Measurements from ENCODE around the gene KSR2. TPM values are rescaled to one million over a fixed set of nuclear protein-coding genes. Genes with fewer than 3 reads are reported as not detected.

KSR2 gene
- total and polyA plus RNA-seq, 2 of the 4 experiments (the other 2 are of a cell fraction), result not detected

DNA sequence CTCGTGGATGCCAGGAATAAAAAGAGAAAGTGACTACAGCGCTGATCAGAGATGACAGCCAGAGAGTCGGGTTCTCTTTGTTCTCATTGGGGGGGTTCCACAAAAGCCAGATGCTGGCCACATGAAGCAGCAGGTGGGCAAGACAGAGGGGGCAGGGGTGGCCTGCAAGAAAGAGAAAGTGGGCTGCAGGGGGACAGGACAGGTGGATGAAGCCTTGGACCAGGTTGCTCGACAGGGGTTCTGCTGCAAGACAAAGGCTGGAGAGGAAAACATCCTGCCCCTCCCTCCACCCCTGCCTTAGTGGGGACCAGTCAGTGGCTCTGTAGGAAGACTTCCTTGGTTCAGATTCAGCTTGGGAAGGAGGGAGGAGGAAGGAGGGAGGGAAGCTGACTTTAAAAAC lies 126.2 kb downstream of the KSR2 start:
- CTCF ChIA-PET, result no interaction called here
- in situ Hi-C loops (cut with MboI; ENCODE audit: low sequenced_read_pairs) (loop anchor here (25.0 kb wide), 1 partner anchor 805 kb away; no protein-coding TSS in a partner anchor), dilution Hi-C loops (cut with HindIII; ENCODE audit: low sequenced_read_pairs, unreplicated experiment) (no loop called here)

More for the DNA sequence above, 126.2 kb downstream of the KSR2 start:
- Histone ChIP-seq H2BK15ac (ENCODE audit: low read depth, low read length) (no peak overlapping the region), H2AFZ (replicated peaks; ENCODE audit: low read length, poor library complexity) (no peak overlapping the region), H2AK9ac (replicated peaks; ENCODE audit: low read depth, low read length, poor library complexity) (no peak overlapping the region), H3K56ac (ENCODE audit: extremely low read depth, insufficient read depth, low read length) (no peak overlapping the region), H2AK5ac (ENCODE audit: low read depth, low read length) (no peak overlapping the region), H4K91ac (ENCODE audit: insufficient read depth, low read depth, low read length) (no peak overlapping the region), H3K18ac (ENCODE audit: low read depth, low read length) (no peak overlapping the region), H4K20me1 (ENCODE audit: insufficient read depth, low read length) (no peaks in the 10 kb centered on the region), H3K36me3 (ENCODE audit: control insufficient read depth, insufficient read depth, low read length) (no peaks in the 10 kb centered on the region), H3K4me2 (ENCODE audit: low read depth, low read length) (no peak overlapping the region), H3K4ac (ENCODE audit: low read depth, low read length) (no peak overlapping the region), H3K27me3 (ENCODE audit: control insufficient read depth, insufficient read depth, low read length) (no peaks in the 10 kb centered on the region), H4K8ac (ENCODE audit: low read depth in 2 of 2, low read length in 2 of 2) (no peak overlapping the region), H3K23ac (ENCODE audit: low read depth, low read length) (no peak overlapping the region), H3K27ac (ENCODE audit: insufficient read depth, low read length) (no peak overlapping the region), H4K5ac (ENCODE audit: low read depth, low read length) (no peak overlapping the region), H2BK20ac (ENCODE audit: low read depth, low read length) (no peak overlapping the region), H3K9ac (ENCODE audit: low read depth, low read length) (no peak overlapping the region), H3K79me1 (ENCODE audit: low read depth in 1 of 2, low read length in 2 of 2) (no peaks in the 10 kb centered on the region), H3K14ac (replicated peaks; ENCODE audit: low read depth, low read length) (no peak overlapping the region), H3K4me3 (ENCODE audit: insufficient read depth, low read depth, low read length) (no peak overlapping the region), H2BK5ac (ENCODE audit: low read depth, low read length, poor library complexity, severe bottlenecking) (no peak overlapping the region), H3K4me1 (ENCODE audit: control insufficient read depth, insufficient read depth, low read length) (no peaks in the 10 kb centered on the region), H2BK120ac (ENCODE audit: low read depth, low read length) (no peak overlapping the region), H3K9me3 (ENCODE audit: control insufficient read depth, insufficient read depth, low read length) (no peaks in the 10 kb centered on the region), H3K9me1 (ENCODE audit: insufficient read depth, low read length) (no peaks in the 10 kb centered on the region)
- DNase-seq (no peak), ATAC-seq (ENCODE audit: low read depth) (no peak)
- TF ChIP-seq RFX5 (IDR thresholded peaks at IDR 0.05; ENCODE audit: low read depth, low read length) (no peak), FOS (IDR thresholded peaks at IDR 0.05; ENCODE audit: low read depth, low read length) (no peak)
- TF ChIP-seq, protein P1, sequence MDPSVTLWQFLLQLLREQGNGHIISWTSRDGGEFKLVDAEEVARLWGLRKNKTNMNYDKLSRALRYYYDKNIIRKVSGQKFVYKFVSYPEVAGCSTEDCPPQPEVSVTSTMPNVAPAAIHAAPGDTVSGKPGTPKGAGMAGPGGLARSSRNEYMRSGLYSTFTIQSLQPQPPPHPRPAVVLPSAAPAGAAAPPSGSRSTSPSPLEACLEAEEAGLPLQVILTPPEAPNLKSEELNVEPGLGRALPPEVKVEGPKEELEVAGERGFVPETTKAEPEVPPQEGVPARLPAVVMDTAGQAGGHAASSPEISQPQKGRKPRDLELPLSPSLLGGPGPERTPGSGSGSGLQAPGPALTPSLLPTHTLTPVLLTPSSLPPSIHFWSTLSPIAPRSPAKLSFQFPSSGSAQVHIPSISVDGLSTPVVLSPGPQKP (IDR thresholded peaks at IDR 0.05; ENCODE audit: borderline replicate concordance, low read depth, low read length), result no peak
- intact Hi-C loops (cut with micrococcal nuclease), result no loop called here
- 47% methylated on average over 3 of the region's 4 CpGs; no CpG with 5 or more reads in 1 of the 2 experiments for WGBS, 2 experiments (ENCODE audit: extremely low coverage in 2 of 2, insufficient read length in 1 of 2)
- no TSS peak for BruUV-seq (replicated peaks)
- POLR2A ChIA-PET (ENCODE audit: unreplicated experiment), result no interaction called here

Measured in IMR-90 (cell line).